HEK293 (cell line): ENCODE measurements around the gene SHROOM1.

ENCODE experiments used
- CTCF ChIP-seq: fragments of 450-650 bp; formaldehyde crosslinking; IDR thresholded peaks from 2 replicates; pipeline ENCODE4 v1.5.1; 2016; ENCODE audit warnings: missing biosample characterization, missing genetic modification characterization
- PRDM4 ChIP-seq: fragments of 450-650 bp; formaldehyde crosslinking; IDR thresholded peaks from 2 replicates; pipeline ENCODE4 v1.5.1; 2017; ENCODE audit warnings: missing biosample characterization, missing genetic modification characterization
- SP2 ChIP-seq: fragments of 450-650 bp; formaldehyde crosslinking; IDR thresholded peaks from 2 replicates; pipeline ENCODE4 v1.5.1; 2016; ENCODE audit warnings: missing biosample characterization, missing genetic modification characterization
- YY2 ChIP-seq: fragments of 450-650 bp; formaldehyde crosslinking; IDR thresholded peaks from 2 replicates; pipeline ENCODE4 v1.5.1; 2016; ENCODE audit warnings: missing biosample characterization, missing genetic modification characterization
- ZBTB10 ChIP-seq: fragments of 450-650 bp; formaldehyde crosslinking; IDR thresholded peaks from 2 replicates; pipeline ENCODE4 v1.5.1; 2016; ENCODE audit warnings: missing biosample characterization, missing genetic modification characterization
- ZBTB6 ChIP-seq: fragments of 450-650 bp; formaldehyde crosslinking; IDR thresholded peaks from 2 replicates; pipeline ENCODE4 v1.5.1; 2017; ENCODE audit warnings: missing biosample characterization, missing genetic modification characterization
- ZBTB7A ChIP-seq: fragments of 450-650 bp; formaldehyde crosslinking; IDR thresholded peaks from 2 replicates; pipeline ENCODE4 v1.5.1; 2016; ENCODE audit warnings: low read depth, missing biosample characterization, missing genetic modification characterization
- ZNF121 ChIP-seq: fragments of 450-650 bp; formaldehyde crosslinking; IDR thresholded peaks from 2 replicates; pipeline ENCODE4 v1.5.1; 2016; ENCODE audit warnings: missing biosample characterization, missing genetic modification characterization
- ZNF169 ChIP-seq: fragments of 450-650 bp; formaldehyde crosslinking; IDR thresholded peaks from 2 replicates; pipeline ENCODE4 v1.5.1; 2016; ENCODE audit warnings: missing biosample characterization, missing genetic modification characterization
- TF ChIP-seq, protein P1 (sequence below): fragments of 450-650 bp; formaldehyde crosslinking; IDR thresholded peaks from 2 replicates; pipeline ENCODE4 v1.5.1; 2016; ENCODE audit warnings: missing biosample characterization, missing genetic modification characterization, low read depth

GRCh38 chr5:132849347-132849746 is 18.9 kb upstream of the SHROOM1 start:
- TF ChIP-seq ZBTB7A (tag by site-specific recombination) (no peak), SP2 (tag by site-specific recombination) (no peak), CTCF (tag by site-specific recombination) (no peak), PRDM4 (tag by site-specific recombination) (no peak), YY2 (tag by site-specific recombination) (no peak), ZNF121 (no peak), ZBTB6 (tag by site-specific recombination) (no peak), ZNF169 (tag by site-specific recombination) (no peak), ZBTB10 (tag by site-specific recombination) (no peak)
- TF ChIP-seq, protein P1, sequence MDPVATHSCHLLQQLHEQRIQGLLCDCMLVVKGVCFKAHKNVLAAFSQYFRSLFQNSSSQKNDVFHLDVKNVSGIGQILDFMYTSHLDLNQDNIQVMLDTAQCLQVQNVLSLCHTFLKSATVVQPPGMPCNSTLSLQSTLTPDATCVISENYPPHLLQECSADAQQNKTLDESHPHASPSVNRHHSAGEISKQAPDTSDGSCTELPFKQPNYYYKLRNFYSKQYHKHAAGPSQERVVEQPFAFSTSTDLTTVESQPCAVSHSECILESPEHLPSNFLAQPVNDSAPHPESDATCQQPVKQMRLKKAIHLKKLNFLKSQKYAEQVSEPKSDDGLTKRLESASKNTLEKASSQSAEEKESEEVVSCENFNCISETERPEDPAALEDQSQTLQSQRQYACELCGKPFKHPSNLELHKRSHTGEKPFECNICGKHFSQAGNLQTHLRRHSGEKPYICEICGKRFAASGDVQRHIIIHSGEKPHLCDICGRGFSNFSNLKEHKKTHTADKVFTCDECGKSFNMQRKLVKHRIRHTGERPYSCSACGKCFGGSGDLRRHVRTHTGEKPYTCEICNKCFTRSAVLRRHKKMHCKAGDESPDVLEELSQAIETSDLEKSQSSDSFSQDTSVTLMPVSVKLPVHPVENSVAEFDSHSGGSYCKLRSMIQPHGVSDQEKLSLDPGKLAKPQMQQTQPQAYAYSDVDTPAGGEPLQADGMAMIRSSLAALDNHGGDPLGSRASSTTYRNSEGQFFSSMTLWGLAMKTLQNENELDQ: no peak
